IPS DF 4.7 (cell line): ENCODE results near the gene SERPING1.

Source experiments
- DNase-seq: peaks from one replicate; pipeline ENCODE4 v3.0.0-alpha.2; 2013; ENCODE audit warnings: low spot score; ENCODE audit errors: extremely low read depth

SERPING1 gene

DNA sequence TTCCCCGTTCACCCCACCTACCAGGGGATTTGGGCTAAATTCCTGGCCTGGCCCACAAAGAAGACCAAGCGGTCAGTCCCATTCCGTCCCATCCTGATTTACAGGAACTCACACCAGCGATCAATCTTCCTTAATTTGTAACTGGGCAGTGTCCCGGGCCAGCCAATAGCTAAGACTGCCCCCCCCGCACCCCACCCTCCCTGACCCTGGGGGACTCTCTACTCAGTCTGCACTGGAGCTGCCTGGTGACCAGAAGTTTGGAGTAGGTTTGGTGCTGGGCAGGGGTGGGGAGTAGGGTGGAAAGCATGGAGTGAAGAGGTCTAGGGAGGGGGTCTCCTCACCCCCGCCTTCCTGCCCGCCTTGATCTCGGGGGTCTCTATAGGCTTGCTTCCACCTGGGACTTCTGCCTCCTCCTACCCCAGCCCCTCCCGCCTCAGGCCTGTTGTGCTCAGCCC, at the start of gene SERPING1:
SERPING1 (plus strand) TSS at position 225 of the 455 bp plus-strand sequence. CDS start 586 bp downstream, outside the sequence.
- no peak for DNase-seq

DNA sequence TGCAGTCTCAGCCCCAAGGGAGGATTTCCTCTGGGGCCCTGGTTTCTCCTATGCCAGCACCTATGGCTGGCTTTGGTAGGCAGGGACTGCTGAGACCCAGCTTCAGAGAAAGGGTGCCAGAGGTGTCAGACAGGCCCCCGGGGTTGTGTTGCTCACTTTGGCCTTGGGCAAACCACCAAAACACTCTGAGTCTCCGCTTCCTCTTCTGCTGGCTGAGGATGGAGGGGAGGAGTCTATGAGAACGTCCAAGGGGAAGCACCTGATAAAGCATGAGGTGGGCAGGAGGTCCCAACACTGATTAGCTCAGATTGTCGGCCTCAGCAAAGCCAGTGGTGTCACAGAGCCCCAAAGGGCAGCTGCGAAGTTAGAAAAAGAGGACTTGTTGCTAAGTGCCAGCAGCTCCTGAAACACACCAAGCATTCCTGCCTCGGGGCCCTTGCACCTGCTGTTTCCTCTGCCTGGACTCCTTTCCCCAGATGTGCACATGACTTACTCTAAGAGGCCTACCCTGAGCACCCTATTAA, 49.6 kb upstream of the SERPING1 start:
- no peak for DNase-seq

DNA sequence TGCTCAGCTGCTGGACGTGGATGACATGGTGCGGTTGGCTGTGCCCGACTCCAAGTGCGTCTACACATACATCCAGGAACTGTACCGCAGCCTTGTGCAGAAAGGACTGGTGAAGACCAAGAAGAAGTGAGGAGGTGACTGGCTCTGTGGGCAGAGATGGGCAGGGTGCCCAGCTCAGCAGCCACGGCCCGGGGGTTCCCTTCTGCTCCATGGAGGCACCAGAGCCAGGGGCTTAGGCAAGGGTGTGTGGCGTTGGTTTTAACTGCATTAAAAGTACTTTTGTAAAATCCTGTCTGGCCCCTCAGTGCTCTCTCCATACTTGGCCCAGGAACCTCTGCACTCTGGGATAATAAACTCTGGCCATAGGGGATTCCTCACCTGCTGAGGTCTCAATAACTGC, 47.5 kb upstream of the SERPING1 start:
- no peak for DNase-seq

DNA sequence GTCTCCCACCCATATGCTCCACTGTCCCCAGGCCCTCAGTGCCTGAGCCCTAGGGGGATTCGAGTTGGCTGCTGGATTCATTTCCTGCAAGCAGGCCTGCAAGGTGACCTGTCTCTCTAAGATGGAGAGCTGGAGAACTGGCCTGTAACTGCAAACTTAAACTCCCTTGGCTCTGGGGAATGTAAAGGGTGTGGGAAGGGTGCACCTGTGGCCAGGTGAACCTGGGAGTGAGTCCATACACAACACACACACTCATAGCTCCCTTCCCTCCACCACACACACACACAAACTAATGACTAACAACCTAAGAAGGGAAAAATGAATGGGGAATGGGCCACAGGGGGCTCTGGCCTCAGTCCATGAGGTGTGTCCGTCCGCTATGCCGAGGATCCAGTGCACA, 45.5 kb upstream of the SERPING1 start:
- no peak for DNase-seq

DNA sequence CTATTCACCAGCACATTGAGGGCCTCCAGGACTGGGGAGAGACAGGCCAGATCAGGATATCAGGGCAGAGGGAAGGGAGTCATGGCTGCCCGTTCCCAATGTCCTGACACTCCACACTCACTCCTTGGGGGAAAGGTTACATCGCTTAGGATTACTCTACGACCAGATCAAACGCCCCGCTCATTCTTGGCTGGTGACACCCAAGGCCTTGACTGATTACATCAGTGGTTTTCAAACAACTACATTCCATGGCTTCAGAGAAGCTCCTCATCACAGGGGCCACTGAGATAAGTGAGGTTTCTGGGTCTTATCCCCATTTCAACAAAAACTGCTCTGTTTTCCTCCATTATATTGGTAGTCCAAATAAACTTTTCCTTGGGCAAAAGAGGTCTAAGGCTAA, 45.0 kb upstream of the SERPING1 start:
- DNase-seq = no peak

DNA sequence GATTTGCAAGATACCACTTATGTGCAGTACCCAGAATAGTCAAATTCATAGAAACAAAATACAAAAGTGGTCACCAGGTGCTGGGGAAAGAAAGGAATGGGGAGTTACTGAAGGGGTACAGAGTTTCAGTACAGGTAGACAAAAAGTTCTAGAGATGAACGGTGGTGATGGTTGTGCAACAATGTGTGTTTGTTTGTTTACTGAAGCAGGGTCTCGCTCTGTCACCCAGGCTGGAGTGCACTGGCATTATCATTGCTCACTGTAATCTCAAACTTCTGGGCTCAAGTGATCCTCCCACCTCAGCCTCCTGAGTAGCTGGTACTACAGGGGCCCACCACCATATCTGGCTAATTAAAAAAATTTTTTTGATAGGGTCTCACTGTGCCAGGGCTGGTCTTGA, 42.1 kb upstream of the SERPING1 start:
- DNase-seq = no peak

DNA sequence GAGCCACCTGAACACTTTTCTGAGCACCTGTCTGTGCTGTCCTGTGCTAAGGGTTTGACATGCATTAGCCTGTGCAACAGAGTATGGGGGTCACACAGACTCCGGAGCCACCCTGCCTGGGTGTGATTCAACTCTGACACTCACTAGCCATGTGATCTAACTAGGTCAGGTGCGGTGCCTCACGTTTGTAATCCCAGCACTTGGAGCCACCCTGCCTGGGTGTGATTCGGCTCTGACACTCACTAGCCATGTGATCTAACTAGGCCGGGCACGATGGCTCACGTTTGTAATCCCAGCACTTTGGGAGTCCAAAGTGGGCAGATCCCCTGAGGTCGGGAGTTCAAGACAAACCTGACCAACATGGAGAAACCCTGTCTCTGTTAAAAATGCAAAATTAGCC, 41.4 kb upstream of the SERPING1 start:
- DNase-seq = no peak

DNA sequence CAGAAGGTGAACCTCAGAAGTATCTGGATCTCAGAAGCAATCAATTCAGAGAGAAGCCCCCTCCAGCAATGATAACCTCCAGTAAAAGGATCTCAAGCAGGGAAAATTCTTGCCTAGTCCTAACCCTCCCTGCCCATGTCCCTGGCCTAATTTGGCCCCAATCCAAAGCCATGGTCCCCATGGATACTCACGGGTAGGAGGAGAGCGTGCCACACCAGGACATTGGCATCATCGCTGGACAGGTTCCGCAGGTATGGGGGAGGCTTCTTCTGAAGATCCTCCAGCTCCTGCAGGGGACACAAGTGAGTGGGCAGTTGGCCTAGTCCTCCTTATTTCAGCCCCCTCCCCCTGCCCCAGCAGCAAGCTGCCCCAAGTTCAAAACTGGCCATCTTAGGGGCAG, 37.3 kb upstream of the SERPING1 start:
- DNase-seq = no peak

DNA sequence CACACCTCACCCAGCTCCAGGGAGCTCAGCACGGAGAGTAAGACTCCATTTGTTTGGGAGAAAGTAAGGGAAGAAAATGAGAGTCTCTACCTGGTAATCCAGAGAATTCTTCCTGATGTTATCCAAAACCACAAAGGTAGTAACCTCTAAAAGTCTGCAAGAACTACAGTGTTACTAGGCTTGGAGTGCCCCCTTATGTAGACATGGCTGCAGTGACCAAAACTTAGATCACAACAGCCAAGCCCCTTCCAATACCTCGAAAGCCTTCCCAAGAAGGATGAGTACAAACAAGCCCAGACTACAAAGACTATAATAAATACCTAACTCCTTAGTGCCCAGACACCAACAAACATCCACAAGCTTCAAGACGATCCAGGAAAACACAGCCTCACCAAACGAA, 34.9 kb upstream of the SERPING1 start:
- no peak for DNase-seq

DNA sequence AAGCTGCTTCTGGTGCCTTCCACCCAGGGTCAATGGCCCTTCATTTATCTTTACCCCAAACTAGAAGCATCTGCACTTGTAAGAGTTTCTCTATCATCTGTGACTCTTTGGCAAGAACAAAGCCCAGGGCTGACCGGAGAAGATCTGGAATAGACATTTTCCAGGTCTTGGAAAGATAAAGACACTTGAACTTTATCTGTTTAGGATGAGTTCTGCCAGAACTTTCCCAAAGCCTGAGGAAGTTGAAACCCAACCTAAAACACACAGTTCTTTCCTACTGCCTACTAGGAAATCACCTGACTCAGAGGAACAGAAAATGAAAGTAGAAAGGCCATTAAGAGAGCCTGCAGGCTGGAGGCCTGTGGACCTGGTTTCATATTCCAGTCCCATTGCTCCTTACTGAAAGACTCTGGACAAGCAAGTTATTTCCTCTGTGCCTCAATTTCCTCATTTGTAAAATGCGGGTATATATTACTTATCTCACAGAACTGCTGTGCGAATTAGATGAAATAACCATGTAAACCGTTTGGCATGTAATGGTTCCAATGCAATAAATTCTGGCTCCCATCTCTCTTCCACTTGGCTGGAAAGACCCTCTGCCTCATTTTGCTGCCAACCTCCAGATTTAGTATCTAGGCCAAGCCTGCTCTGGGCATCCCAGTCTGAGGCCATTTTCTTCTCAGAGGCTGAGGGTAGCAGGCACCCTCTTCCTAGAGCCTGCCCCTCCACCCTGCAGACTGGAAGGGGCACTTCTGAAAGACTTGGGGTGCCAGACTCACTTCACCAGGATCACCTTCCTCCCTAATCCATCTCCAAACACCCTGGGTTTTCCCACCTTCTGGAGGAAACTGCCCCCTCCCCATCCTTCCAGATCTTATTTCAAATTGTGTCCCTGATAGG, 31.2 kb upstream of the SERPING1 start:
- no peak for DNase-seq

DNA sequence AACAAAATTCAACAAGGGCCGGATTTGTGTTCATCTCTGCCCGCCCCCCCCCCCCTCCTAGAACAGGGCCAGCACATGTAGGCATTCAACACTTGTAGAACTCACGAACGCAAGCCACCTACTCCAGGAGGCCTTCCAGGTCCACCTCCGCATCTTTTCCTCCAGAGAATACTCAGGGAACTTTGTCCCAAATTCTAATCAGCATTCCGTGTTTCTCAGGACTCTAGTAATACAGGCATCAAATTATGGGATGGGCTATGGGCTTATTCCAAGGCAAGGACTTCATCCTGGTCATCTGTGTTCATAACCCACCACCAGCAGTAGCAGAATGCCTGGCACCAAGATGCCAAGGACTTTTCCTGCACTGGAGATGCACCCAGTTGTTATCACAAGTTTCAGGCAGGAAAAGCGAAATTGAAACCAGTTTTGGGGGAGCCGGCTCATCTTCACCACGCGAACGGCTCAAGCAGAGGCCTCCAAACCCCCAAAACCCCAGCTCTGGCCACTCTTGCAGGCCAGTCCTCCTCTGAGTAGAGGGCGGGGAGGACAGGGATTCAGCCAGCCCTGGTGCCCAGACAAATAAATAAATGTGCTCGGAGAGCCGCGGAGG, 30.5 kb upstream of the SERPING1 start:
- no peak for DNase-seq

DNA sequence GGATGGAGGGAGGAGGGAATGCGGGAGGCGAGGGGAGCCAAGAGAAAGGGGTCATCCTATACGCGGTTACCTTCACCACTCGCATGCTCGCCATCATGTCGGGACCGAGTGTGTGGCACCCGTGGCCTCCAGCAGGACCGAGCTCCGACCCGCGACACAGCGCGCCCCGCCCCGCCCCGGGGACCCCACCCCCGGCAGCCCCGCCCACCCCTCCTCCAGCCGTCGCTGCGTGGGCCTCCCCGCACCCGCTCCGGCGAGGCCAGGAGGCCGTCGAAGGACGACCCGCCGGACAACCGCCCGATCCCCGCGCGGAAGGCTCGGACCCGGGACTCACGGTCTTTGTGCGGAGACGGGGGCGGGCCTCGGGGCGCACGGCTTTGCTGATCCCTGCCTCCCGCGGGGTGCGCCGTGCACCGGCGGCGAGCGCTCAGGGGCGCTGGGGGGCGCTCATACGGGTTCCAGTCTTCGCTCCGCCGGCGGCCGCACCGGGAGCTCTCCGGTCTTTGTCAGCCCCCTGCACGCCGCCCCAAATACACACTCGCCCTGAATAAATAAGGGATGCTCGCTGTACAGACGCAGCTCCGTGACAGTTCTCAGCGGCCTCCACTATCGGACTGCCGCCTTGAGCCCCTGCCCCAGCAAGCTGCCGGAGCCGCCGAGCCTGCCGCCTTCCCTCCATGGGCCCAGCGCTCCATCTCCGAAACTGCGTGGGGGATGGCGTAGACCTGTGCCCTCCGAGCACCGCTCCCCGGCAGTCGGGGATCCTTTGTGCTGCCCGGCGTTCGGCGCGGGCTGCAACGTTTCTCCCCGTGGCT, 29.8 kb upstream of the SERPING1 start, which contains the start of gene UBE2L6:
UBE2L6 (minus strand) TSS at position 158 of the 815 bp plus-strand sequence; CDS start at position 97, 61 bp downstream.
- no peak for DNase-seq

DNA sequence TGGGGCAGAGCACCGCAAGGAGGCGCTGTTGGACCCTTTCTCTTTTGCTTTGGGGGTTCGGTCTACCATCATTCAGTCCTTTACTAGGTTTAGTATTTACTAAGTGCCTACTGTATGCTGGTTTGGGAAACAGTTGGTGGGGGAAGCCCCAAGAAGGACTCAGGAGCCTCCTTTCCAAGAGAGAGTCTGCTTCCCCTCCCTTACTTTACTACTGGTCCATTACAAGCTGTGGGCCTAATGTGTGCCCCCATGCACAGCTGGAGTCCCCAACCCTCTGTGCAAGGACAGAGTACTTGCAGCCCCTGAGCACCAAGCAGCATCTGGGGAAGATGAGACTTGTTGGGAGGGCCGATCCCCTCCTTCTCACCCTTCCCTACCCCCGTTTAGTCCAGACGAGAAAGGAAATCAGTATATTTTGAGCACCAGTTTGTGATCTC, 29.1 kb upstream of the SERPING1 start:
- peak; percentile 51 for DNase-seq

DNA sequence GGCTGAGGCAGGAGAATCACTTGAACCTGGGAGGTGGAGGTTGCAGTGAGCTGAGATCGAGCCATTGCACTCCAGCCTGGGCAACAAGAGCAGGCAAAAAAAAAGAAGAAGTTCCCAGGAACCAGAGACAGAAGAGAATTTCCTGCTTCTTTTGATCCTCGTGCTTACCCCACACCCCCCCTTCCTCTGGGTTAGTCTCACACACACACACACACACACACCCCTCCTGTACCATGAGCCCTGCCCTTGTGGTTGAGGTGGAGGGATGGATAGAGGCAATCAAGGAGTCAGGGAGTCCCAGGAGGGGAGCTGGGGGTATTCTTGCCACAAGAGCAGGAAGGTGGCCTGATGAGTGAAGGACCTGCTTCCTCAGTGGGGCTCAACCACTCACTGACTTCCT, 25.9 kb upstream of the SERPING1 start:
- DNase-seq = no peak

DNA sequence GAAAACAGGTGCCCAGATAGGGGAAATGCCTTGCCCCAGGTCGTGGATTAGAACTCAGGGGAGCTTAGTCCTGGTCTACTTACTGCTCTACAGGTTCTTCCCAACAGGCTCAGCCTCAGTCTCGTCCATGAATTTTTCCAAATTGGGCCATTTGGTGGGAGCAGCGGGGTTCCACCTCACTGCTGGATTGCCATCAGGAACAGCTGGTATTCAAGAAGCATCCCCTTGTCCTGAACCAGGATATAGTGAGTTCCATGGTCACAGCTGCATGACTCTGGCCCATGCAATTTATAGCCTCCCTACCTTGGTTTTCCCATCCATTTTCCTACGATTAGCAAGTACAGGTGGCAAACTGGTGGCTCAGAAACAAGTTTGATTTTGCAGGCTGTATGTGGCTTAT, 23.4 kb upstream of the SERPING1 start:
- DNase-seq = no peak

DNA sequence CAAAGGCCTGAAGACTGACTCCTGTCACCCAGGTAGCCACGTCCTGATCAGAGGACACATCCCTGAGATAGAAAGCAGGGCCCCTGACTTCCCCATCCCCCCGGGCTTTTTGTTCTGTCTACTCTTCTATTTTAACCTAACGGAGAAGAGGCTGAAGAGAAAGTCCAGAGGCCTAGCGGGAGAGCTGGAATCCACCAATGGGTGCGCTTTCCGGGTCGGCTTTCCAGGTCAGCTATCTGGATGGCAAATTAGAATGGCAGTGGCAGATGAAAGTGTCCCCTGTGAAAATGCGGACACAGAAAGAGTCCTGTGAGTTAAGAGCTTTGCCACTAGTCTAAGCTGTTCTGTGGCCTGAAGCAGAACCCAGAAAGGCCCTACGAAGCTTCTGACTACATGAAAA, 13.1 kb upstream of the SERPING1 start:
- DNase-seq = no peak

DNA sequence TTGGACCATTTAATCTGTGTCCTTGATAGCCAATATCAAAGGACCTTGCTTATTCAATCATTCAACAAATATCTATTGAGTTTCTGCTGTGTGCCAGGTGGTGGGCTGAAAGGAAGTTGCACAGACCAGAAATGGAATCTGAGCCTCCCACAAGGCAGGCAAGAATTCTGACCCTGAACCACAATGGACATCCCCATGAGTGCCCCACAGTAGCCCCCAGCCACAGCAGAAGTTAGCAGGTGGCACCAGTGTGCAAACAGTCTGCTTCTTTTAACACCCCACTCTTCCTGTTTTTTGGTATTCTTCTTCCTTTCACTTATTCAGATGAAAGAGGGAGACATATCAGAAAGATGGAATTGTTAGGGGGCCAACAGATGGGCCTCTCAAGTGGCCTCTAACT, 12.2 kb upstream of the SERPING1 start:
- DNase-seq = no peak

DNA sequence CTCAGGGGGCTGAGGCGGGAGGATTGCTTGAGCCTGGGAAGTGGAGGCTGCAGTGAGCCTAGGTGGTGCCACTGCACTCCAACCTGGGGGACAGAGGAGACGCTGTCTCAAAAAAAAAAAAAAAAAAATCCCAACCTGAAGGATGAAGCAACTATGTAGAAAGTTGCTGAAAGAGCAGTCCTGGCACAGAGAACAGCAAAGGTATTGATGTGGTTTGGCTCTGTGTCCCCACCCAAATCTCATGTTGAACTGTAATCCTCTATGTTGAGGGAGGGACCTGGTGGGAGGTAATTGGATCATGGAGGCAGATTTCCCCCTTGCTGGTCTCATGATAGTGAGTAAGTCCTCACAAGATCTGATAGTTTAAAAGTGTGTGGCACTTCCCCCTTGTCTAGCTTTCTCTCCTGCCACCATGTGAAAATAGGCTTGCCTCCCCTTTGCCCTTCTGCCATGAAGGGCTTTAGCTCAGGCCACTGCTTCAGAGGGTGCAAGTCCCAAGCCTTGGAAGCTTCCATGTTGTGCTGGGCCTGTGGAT, 10.7 kb upstream of the SERPING1 start:
- no peak for DNase-seq

DNA sequence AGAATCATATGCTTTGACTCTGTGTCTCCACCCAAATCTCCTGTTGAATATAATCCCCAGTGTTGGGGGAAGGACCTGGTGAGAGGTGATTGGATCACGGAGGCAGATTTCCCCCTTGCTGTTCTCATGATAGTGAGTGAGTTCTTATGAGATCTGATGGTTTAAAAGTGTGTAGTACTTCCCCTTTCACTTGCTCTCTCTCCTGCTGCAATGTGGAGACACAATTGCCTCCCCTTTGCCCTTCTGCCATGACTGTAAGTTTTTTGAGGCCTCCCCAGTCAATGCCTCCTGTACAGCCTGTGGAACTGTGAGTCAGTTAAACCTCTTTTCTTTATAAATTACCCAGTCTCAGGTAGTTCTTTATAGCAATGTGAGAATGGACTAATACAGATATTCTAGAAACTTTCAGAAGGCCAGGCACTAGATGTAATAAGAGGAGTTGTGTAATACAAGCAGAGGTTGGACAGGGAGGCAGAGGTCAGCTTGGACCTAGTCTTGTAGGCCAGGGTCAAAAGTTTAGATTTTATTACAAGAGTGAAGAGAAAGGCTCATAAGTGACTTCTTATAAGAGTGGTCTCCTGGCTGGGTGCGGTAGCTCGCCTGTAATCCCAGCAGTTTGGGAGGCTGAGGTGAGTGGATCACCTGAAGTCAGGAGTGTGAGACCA, 9.3 kb upstream of the SERPING1 start:
- no peak for DNase-seq

DNA sequence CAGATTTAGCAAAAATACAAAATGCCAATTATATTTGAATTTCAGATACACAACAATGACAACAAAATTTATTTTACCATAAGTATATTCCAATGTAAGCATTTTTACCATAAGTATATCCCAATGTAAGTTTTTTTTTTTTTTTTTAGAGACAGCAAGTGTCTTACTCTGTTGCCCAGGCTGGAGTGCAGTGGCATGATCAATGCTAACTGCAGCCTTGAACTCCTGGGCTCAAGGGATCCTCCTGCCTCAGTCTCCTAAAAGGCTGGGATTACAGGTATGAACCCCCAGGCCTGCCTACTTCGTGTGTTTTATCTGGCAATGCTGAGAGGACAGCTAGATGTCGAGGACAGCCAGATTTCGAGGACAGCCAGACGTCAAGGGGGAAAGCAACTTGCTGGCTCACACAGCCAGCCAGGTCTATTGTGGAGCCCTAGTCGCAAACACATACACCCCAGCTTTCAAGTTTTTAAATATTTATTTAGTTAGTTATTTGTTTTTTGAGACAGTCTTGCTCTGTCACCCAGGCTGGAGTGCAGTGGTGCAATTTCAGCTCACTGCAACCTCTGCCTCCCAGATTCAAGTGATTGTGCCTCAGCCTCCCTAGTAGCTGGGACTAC, 1.1 kb upstream of the SERPING1 start:
- no peak for DNase-seq
